Mononuclear cell (primary cell): ENCODE measurements around the gene SLC4A2. TPM values are rescaled to one million over a fixed set of nuclear protein-coding genes. Genes with fewer than 3 reads are reported as not detected.
"Not testable (repeated sequence)": the region's sequence is repeated elsewhere in the genome, so short reads cannot be mapped to it uniquely, and the experiment has no call there.

Experiments
- H3K27me3 ChIP-seq: 2 replicates; pipeline ENCODE4 v1.6.0; 2011; ENCODE audit warnings: low read length, control low read depth; ENCODE audit not compliant: insufficient read depth
- H3K4me1 ChIP-seq: 2 replicates; pipeline ENCODE4 v1.5.1; 2011; ENCODE audit warnings: mild to moderate bottlenecking, low read length, control low read depth; ENCODE audit not compliant: insufficient read depth
- H3K4me3 ChIP-seq: 2 replicates; pipeline ENCODE4 v1.5.1; 2011; ENCODE audit warnings: mild to moderate bottlenecking, low read length, moderate library complexity
- H3K9me3 ChIP-seq: 2 replicates; pipeline ENCODE4 v1.5.1; 2011; ENCODE audit warnings: low read depth, mild to moderate bottlenecking, control low read depth, low read length
- total RNA-seq: library from RNA; depleted of rRNA; stranded (reverse); fragments of >200 nt; gene quantifications from one replicate; pipeline ENCODE4 v1.2.3, GENCODE V29; 2012

The SLC4A2 gene
- total RNA-seq: 9.4 TPM

GRCh38 chr7:151059367-151060112 is at the start of gene SLC4A2:
Gene SLC4A2, plus strand, starts transcription at chr7:151059589. Its CDS starts 2,399 bp downstream, at chr7:151061988.
- peak within 1 kb of the TSS; percentile 84 for H3K4me3 ChIP-seq
- no peaks in the 10 kb centered on the region for H3K27me3 ChIP-seq
- no peaks in the 10 kb centered on the region for H3K9me3 ChIP-seq
- H3K4me1 ChIP-seq: peaks cover 36% of the 10 kb centered on the region

GRCh38 chr7:151010037-151010306 is 49.4 kb upstream of the SLC4A2 start:
- Histone ChIP-seq H3K4me3 (no peak overlapping the region), H3K4me1 (peaks cover 71% of the 10 kb centered on the region), H3K27me3 (peaks cover 10% of the 10 kb centered on the region), H3K9me3 (no peaks in the 10 kb centered on the region)

DNA sequence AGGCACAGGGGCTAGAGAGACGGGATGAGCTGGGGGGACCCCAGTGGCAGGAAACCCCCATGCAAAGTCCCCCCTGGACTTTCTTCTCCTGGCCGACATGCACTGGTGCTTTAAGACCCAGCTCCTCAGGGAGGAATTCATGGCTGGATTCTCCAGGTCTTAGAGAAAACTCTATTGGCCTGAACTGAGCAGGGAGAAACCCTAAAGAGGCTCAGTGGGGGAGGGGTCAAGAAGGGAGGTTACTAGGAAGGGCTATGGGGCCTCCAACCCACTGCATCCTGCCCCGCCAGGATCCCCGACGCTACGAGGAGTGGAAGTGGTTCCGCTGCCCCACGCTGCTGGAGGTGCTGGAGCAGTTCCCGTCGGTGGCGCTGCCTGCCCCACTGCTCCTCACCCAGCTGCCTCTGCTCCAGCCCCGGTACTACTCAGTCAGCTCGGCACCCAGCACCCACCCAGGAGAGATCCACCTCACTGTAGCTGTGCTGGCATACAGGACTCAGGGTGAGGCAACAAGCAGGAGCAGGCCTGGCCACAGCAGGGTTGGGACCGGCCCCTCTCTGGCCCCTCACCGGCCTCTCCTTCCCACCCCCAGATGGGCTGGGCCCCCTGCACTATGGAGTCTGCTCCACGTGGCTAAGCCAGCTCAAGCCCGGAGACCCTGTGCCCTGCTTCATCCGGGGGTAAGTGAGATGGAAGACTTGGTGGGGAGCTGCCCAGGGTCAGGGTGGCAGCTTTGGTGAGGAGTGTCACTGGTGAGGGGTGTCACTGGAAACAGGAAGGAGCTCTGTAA is 48.9 kb upstream of the SLC4A2 start:
- no peaks in the 10 kb centered on the region for H3K9me3 ChIP-seq
- peaks cover 10% of the 10 kb centered on the region for H3K27me3 ChIP-seq
- H3K4me1 ChIP-seq: peaks cover 76% of the 10 kb centered on the region
- H3K4me3 ChIP-seq: no peak overlapping the region

- Histone ChIP-seq H3K4me1 (peaks cover 79% of the 10 kb centered on the region), H3K9me3 (no peaks in the 10 kb centered on the region), H3K27me3 (peaks cover 10% of the 10 kb centered on the region), H3K4me3 (no peak overlapping the region)
These were observed 48.3 kb upstream of the SLC4A2 start for GRCh38 chr7:151011097-151011409.

DNA sequence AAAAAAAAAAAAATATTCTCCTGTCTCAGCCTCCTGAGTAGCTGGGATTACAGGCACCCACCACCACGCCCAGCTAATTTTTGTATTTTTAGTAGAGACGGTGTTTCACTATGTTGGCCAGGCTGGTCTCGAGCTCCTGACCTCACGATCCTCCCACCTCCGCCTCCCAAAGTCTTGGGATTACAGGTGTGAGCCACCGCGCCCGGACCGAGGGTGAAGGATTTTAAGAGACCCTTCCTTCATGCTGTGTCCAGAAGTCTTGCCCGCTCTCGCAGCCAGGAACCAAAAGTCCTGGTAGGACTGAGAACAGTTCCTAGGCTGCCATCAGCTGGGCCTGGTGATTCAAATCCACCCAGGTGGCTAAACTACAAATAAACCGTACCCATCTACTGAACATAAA is 47.8 kb upstream of the SLC4A2 start:
- H3K4me3 ChIP-seq, H3K9me3 ChIP-seq, H3K27me3 ChIP-seq: not testable (repeated sequence)
- H3K4me1 ChIP-seq: peaks cover 79% of the 10 kb centered on the region

- Histone ChIP-seq H3K4me3 (no peak overlapping the region), H3K4me1 (peaks cover 74% of the 10 kb centered on the region), H3K27me3 (peaks cover 10% of the 10 kb centered on the region), H3K9me3 (no peaks in the 10 kb centered on the region)
These were observed 47.2 kb upstream of the SLC4A2 start for GRCh38 chr7:151012031-151012692.

- no peaks in the 10 kb centered on the region for H3K9me3 ChIP-seq
- no peak overlapping the region for H3K4me3 ChIP-seq
- peaks cover 10% of the 10 kb centered on the region for H3K27me3 ChIP-seq
- H3K4me1 ChIP-seq: peaks cover 73% of the 10 kb centered on the region
These were observed 46.5 kb upstream of the SLC4A2 start for GRCh38 chr7:151012911-151013347.

- Histone ChIP-seq H3K9me3 (no peaks in the 10 kb centered on the region), H3K4me1 (peaks cover 73% of the 10 kb centered on the region), H3K27me3 (peaks cover 11% of the 10 kb centered on the region), H3K4me3 (no peak overlapping the region)
These were observed 46.0 kb upstream of the SLC4A2 start for GRCh38 chr7:151013356-151013732.

- Histone ChIP-seq H3K27me3 (peaks cover 13% of the 10 kb centered on the region), H3K4me3 (peak overlapping the region; percentile 43), H3K4me1 (peaks cover 73% of the 10 kb centered on the region), H3K9me3 (no peaks in the 10 kb centered on the region)
These were observed 45.5 kb upstream of the SLC4A2 start for GRCh38 chr7:151013733-151014497.

DNA sequence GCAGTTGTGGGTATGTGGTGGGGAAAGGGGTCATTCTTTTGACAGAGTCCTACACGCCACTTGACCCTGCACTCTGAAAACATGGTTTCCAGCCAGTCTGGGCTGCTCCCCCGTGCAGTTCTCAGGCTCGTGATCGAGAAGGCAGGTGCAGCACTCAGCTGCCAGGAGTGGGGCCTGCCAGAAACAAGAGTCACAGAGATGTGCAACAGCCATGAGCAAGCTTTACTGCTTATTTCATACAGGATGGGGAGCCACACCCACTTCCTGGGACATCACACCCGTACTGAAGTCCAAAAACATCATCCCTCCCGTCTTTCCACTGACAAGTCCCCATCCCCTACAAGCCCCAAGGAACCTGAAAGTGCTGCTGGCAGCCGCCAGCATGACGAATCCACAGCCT is 44.4 kb upstream of the SLC4A2 start:
- H3K27me3 ChIP-seq: peaks cover 24% of the 10 kb centered on the region
- no peak overlapping the region for H3K4me3 ChIP-seq
- H3K4me1 ChIP-seq: peaks cover 70% of the 10 kb centered on the region
- no peaks in the 10 kb centered on the region for H3K9me3 ChIP-seq

DNA sequence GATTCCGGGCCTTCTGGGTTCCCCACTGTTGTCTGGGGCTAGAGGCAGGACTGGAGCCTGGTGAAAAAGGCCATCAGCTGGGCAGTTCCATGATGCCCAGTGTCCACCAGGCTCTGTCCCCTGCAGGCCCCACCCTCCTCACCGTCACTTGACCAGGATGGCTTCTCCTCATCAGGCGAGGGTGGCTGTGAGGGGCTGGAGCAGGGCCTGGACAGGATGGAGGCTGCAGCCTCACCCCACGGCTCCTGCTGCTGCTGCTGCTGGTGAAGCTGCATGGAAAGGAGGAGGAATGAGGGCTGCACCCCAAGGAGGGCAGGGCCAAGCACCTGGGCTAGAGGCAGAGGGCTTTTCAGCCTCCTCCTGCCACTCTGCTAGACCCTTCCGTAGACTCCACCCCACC is 43.4 kb upstream of the SLC4A2 start:
- Histone ChIP-seq H3K27me3 (peaks cover 33% of the 10 kb centered on the region), H3K9me3 (no peaks in the 10 kb centered on the region), H3K4me1 (peaks cover 60% of the 10 kb centered on the region), H3K4me3 (no peak overlapping the region)

DNA sequence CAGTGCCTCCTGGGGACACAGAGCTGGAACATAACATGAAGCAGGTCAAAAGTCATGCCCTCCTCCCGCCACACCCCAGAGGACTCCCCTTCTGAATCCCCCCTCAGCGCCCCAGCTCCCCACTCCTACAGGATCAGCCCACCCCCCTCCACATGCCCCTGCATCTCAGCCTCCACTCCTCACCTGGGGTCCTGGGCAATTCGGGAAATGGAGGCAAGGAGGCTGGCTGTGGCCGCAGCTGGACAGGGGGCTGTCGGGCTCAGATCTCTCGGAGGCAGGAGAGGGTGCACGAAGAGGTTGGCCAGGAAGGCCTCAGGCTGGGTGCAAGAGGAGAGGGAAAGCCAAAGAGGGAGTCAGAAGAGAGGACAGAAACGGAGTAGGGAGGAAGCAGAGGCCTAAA is 42.9 kb upstream of the SLC4A2 start:
- peaks cover 57% of the 10 kb centered on the region for H3K4me1 ChIP-seq
- H3K4me3 ChIP-seq: no peak overlapping the region
- H3K9me3 ChIP-seq: no peaks in the 10 kb centered on the region
- H3K27me3 ChIP-seq: peaks cover 33% of the 10 kb centered on the region

- Histone ChIP-seq H3K27me3 (peaks cover 33% of the 10 kb centered on the region), H3K4me3 (no peak overlapping the region), H3K9me3 (no peaks in the 10 kb centered on the region), H3K4me1 (peaks cover 57% of the 10 kb centered on the region)
These were observed 42.4 kb upstream of the SLC4A2 start for GRCh38 chr7:151016942-151017341.

GRCh38 chr7:151017370-151017952 is 41.9 kb upstream of the SLC4A2 start:
- Histone ChIP-seq H3K27me3 (peaks cover 30% of the 10 kb centered on the region), H3K9me3 (no peaks in the 10 kb centered on the region), H3K4me1 (peaks cover 52% of the 10 kb centered on the region), H3K4me3 (no peak overlapping the region)
